GM12875 (cell line): ENCODE results near the gene C9orf43.

Experiments used
- H3K4me3 ChIP-seq: one replicate; pipeline ENCODE4 v1.5.1; 2011; ENCODE audit warnings: low read depth, low read length, control low read depth
- TF ChIP-seq, protein P1 (sequence below): IDR thresholded peaks from 2 replicates; pipeline ENCODE4 v1.5.1; 2011; ENCODE audit warnings: low read depth, mild to moderate bottlenecking, control low read depth, inconsistent platforms, low read length, moderate library complexity, borderline replicate concordance; ENCODE audit not compliant: insufficient read depth

Gene C9orf43

DNA sequence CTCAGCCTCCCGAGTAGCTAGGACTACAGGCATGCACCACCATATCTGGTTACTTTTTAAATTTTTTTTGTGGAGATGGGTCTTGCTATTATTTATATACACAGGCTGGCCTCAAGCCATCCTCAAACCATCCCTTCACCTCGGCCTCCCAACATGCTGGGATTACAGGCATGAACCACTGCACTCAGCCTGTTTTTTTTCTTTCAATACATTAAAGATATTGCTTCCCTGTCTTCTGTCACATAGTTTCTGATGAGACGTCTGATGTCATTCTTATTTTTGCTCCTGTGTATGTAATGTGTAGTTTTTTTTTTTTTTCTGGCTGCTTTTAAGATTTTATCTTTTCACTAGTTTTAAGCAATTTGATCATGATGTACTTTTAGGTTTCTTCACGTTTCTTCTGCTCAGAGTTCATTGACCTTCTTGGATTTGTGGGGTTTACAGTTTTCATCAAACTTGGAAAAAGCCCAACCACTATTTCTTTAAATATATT lies 41.6 kb downstream of the C9orf43 start:
- TF ChIP-seq, protein P1, sequence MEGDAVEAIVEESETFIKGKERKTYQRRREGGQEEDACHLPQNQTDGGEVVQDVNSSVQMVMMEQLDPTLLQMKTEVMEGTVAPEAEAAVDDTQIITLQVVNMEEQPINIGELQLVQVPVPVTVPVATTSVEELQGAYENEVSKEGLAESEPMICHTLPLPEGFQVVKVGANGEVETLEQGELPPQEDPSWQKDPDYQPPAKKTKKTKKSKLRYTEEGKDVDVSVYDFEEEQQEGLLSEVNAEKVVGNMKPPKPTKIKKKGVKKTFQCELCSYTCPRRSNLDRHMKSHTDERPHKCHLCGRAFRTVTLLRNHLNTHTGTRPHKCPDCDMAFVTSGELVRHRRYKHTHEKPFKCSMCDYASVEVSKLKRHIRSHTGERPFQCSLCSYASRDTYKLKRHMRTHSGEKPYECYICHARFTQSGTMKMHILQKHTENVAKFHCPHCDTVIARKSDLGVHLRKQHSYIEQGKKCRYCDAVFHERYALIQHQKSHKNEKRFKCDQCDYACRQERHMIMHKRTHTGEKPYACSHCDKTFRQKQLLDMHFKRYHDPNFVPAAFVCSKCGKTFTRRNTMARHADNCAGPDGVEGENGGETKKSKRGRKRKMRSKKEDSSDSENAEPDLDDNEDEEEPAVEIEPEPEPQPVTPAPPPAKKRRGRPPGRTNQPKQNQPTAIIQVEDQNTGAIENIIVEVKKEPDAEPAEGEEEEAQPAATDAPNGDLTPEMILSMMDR, result no peak
- H3K4me3 ChIP-seq, result no peak overlapping the region

GRCh38 chr9:113454914-113455761 lies 44.6 kb downstream of the C9orf43 start:
- TF ChIP-seq, protein P1, result no peak
- H3K4me3 ChIP-seq, result no peak overlapping the region

GRCh38 chr9:113456235-113456634 lies 45.7 kb downstream of the C9orf43 start:
- no peak overlapping the region for H3K4me3 ChIP-seq
- TF ChIP-seq, protein P1, result no peak

DNA sequence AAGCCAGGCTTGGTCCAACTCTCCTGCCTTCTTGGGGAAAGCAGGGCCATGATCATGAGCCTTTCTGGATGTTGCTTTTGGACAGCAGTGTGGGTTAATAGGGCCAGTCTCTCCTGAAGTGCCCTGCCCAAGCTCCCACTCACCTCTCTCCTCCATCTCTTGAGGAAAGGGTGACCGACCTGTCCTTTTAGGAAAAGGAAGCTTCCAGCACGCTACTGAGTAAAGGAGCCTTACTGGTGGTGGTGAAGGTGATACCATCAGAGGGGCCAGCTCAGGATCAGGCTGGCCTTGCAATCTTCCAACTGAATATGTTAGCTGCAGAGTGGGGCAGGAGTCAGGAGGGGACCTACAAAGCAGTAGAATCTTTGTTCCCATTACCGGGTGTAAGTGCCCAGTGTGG lies 50.7 kb downstream of the C9orf43 start:
- no peak overlapping the region for H3K4me3 ChIP-seq
- TF ChIP-seq, protein P1, result no peak

DNA sequence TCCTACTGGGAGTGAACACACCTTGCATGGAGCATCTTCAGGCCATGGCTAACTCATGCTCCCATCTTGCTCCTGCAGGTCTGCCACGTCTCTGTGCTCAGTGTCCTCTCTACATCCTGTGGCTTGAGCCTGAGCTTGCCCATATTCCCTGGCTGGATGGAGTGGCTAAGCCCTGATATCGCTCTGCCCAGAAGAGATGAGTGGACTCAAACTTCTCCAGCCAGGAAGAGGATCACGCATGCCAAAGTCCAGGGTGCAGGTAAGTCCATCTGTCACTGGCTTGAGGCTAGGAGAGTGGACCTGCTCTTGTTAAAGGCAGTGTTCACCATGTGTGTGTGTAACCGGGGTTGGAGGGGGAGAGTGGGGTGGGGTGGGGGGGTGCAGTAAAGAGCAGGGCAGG lies 51.4 kb downstream of the C9orf43 start:
- no peak overlapping the region for H3K4me3 ChIP-seq
- TF ChIP-seq, protein P1, result no peak

- TF ChIP-seq, protein P1, result no peak
- no peak overlapping the region for H3K4me3 ChIP-seq
Observed at GRCh38 chr9:113462781-113463286, 52.3 kb downstream of the C9orf43 start.
